ENCODE measurements around the gene RPS6KA3. TPM values are rescaled to one million over a fixed set of nuclear protein-coding genes. Genes with fewer than 3 reads are reported as not detected.
"Not testable (repeated sequence)": the region's sequence is repeated elsewhere in the genome, so short reads cannot be mapped to it uniquely, and the experiment has no call there.

RPS6KA3 gene
- polyA plus RNA-seq, 3 donors, result 24.9 to 32.3 (median 27.3) TPM

GRCh38 chrX:20151689-20152088 lies 115.0 kb downstream of the RPS6KA3 start:
- no peak for DNase-seq

- no peak for DNase-seq
Measured at GRCh38 chrX:20149326-20149725, 117.4 kb downstream of the RPS6KA3 start.

GRCh38 chrX:20147561-20147960 lies 119.1 kb downstream of the RPS6KA3 start:
- no peak for DNase-seq

DNA sequence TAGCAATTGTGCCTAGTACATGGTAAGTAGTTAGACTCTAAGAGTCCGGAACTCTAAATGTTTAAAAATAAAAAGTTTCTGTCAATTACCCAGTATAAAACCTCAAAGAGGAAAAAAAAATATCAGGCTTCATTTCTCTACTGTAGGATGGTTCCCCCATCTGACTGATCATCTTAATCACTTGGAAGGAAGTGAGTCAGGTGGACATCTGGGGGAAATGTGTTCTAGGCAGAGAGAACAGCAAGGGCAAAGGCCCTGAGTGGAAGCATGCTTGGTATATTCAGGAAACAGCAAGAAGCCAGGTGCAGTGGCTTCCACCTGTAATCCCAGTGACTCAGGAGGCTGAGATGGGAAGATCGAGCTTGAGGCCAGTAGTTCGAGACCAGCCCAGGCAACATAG lies 122.2 kb downstream of the RPS6KA3 start:
- DNase-seq, result no peak

GRCh38 chrX:20143561-20143960 lies 123.1 kb downstream of the RPS6KA3 start:
- DNase-seq, result no peak

DNA sequence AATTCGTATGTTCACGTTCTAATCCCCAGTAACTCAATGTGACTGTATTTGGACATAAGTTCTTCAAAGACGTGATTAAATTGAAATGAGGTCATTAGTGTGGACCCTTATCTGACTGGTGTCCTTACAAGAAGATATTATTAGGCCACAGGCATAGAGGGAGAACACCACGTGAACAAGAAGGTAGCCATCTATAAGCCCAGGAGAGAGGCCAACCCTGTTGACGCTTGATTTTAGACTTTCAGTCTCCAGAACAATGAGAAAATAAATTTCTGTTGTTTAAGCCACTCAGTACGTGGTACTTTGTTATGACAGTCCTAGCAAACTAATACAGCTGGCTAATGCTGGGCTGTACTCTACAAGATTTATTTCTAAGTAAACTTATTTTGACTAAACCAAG lies 123.6 kb downstream of the RPS6KA3 start:
- no peak for DNase-seq

GRCh38 chrX:20141281-20142220 lies 125.2 kb downstream of the RPS6KA3 start, which contains the start of gene EIF1AX:
Gene EIF1AX, minus strand, starts transcription at chrX:20141838. Its CDS starts 198 bp downstream, at chrX:20141640.
- peak; percentile 99 for DNase-seq

GRCh38 chrX:20140420-20140819 lies 126.3 kb downstream of the RPS6KA3 start:
- DNase-seq, result no peak

DNA sequence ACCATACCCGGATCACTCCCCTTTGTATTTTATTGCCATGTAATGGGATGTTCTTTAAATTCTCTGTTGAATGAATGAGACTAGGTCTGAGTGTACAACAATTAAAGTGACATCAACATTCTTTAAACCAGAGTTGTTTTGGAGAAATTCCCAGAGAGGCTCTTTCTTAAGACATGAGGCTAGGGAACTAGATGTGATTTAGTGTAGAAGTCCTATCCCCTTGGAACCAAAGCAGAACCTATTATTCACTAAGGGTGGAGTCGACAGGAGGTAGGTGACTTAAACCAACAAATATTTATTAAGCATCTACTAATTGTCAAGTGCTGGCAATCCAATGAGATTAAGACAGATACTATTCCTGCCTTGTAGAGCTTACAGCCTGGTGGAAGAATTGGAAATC lies 126.7 kb downstream of the RPS6KA3 start:
- no peak for DNase-seq

DNA sequence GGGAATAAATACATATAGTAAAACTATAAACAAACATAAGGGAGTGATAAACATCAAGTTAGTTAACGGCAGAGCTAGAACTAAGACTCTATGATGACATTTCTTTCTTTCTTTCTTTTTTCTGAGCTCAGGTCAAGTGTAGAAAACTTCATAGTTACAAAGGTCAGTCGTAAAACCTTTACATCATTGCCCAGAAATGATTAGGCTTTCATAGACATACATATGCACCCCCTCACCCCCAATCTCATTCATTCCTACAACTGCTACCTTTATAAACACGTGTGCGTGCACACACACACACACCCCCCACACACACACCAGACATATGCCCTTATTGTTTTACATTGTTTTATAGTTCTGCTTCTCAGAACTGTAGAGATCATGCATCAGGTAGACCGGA lies 130.8 kb downstream of the RPS6KA3 start:
- DNase-seq, result no peak

DNA sequence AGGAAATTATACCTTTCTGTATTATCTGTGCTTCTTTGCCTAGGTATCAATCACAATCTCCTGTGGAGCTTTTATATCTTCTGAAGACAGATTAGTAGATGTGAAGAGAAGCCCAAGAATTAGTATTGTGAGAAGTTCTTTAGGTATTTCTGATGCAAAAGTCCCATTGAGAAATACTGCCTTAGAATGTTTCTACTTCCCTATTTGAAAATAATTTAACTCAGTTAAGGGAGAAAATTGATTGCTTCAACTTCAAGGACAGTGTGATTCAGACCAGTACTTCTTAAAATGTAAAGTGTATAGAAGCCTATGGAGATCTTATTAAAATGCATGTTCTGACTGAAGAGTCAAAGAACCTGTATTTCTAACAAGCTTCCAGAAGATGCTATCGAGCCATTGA lies 134.0 kb downstream of the RPS6KA3 start:
- no peak for DNase-seq

- DNase-seq, result no peak
Measured at GRCh38 chrX:20130357-20130756, 136.4 kb downstream of the RPS6KA3 start.

DNA sequence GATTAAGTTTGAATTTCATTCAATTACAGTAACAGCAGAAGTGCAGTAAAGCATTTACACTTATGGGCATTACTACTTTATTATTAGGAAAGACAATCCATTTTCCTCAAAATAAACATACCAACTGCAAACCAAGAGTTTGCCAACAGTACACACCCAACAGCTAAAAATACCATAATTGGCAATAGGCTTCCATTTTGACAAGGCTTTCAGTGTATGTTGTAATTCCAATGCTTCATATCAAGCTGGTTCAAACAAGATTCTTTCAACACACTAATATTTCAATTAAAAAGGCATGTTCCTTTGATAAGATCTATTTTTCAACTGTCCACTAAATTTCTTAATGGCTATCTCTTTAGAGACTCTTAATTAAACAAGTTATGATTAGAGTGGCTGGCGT lies 137.2 kb downstream of the RPS6KA3 start:
- DNase-seq, result no peak

DNA sequence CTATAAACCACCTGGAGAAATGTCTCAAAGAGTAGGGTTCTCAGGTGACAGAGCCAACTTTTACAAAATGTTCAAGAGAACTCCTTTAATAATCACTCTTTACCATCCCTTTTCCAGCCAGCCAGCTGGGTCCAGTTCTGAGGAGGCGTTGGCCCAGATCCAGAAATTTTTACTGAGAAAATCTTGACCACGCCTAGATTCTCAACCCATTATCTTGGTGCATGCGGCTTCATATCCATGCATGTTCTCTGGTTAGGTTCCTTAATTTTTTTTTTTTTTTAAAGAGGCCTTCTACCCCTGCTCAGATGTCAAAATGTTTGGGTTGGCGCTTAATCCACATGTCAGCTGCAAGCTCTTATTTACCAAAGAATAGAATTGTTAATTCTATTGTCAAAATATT lies 138.0 kb downstream of the RPS6KA3 start:
- DNase-seq, result no peak

DNA sequence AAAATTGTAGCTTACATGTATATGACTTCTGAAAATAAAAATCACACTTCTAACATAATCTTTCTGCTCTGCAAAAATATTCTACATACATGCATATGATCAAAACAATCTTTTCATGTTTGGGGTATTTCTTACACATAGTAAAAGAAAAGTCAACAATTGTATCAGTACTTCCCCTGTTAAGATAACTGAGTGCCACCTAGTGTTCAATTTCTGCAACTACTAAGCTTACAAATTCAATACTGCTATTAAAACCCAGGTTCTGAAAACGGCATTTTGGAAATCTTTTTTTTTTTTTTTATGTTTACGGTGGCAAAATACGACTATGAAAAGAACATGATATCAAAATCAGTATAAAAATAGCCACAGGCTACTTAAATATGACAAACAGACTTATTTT lies 139.3 kb downstream of the RPS6KA3 start:
- not testable (repeated sequence) for DNase-seq

GRCh38 chrX:20126833-20127232 lies 139.9 kb downstream of the RPS6KA3 start:
- not testable (repeated sequence) for DNase-seq

DNA sequence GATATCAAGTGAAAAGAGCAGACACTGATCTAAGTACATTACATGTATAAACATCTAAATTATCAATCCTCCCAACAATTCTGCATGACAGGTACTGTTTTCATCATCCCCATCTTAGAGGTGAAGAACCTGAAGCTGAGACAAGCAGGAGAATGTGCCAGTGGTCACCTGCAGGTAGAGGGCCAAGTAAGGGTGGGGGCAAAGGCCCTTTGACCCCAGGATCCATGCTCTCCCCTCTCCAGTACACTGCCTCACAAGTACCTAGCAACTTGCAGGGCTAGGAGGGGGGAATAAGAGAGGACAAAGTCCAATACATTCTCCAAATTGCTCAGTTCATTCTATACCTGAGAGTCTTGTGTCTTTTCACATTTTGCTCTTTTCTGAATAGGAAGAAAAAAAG lies 141.7 kb downstream of the RPS6KA3 start:
- DNase-seq, result no peak

- DNase-seq, result no peak
Measured at GRCh38 chrX:20118065-20118824, 148.5 kb downstream of the RPS6KA3 start.

GRCh38 chrX:20116577-20117240 lies 150.0 kb downstream of the RPS6KA3 start, which contains the start of gene MAP7D2:
Gene MAP7D2, minus strand, starts transcription at chrX:20116907. Its CDS starts 28 bp downstream, at chrX:20116879.
- DNase-seq, result no peak

DNA sequence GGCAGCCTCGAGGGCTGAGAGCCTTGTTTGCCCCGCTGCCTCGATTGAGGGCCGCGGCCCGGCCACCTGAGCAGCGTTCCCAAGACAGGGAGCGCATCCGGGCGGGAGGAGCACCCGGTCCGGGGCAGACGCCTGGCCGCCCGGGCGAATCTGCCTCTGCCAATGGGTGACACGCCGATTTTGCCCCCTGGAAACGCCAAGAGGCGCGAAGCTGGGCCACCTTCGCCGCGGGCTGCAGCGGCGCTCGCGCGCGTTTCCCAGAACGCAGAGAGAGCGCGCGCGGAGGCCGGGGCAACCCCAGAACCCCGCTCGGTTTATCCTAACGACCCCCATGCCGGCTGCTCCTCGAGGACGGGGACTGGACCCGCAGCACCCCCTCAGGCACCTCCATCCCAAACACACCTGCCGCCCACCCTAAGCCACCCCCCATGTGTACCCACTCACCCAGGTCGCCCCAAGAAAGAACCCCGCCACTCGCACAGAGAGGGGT lies 150.6 kb downstream of the RPS6KA3 start:
- DNase-seq, result no peak

- no peak for DNase-seq
Measured at GRCh38 chrX:20112022-20112774, 154.5 kb downstream of the RPS6KA3 start.

Data from renal pelvis (tissue), 4 donors.